Measurements from ENCODE around the gene GKN2.

DNA sequence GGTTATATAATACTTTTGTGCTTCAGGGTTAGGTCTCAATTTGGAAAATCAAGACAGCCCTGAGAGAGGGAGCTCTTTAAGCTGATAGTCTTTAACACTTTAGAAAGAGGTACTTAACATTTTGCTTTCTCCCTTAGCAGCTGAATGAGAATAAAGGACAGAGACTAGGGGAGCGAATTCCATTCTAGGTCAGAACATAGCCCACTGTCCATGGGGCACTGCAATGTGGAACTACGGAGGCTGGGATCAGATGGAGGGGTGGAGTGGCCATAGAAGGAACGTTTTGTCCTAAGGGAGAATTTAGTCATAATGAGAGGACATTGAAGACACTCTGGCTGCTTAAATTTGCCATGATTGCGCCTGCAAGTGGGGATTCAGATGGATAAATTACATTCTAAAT, 794 bp downstream of the GKN2 start:
- TF ChIP-seq POLR2A (IDR thresholded peaks at IDR 0.05) (no peak), POLR2AphosphoS5 (IDR thresholded peaks at IDR 0.05) (no peak)
- TF ChIP-seq, protein P1, sequence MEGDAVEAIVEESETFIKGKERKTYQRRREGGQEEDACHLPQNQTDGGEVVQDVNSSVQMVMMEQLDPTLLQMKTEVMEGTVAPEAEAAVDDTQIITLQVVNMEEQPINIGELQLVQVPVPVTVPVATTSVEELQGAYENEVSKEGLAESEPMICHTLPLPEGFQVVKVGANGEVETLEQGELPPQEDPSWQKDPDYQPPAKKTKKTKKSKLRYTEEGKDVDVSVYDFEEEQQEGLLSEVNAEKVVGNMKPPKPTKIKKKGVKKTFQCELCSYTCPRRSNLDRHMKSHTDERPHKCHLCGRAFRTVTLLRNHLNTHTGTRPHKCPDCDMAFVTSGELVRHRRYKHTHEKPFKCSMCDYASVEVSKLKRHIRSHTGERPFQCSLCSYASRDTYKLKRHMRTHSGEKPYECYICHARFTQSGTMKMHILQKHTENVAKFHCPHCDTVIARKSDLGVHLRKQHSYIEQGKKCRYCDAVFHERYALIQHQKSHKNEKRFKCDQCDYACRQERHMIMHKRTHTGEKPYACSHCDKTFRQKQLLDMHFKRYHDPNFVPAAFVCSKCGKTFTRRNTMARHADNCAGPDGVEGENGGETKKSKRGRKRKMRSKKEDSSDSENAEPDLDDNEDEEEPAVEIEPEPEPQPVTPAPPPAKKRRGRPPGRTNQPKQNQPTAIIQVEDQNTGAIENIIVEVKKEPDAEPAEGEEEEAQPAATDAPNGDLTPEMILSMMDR (IDR thresholded peaks at IDR 0.05), result no peak

All from gastroesophageal sphincter (tissue), 3 donors.